Fibroblast of upper back skin (primary cell): ENCODE measurements around the gene MINDY4.

Experiments used
- DNase-seq: peaks from one replicate; pipeline ENCODE4 v3.0.0-alpha.2; 2013

Gene MINDY4

DNA sequence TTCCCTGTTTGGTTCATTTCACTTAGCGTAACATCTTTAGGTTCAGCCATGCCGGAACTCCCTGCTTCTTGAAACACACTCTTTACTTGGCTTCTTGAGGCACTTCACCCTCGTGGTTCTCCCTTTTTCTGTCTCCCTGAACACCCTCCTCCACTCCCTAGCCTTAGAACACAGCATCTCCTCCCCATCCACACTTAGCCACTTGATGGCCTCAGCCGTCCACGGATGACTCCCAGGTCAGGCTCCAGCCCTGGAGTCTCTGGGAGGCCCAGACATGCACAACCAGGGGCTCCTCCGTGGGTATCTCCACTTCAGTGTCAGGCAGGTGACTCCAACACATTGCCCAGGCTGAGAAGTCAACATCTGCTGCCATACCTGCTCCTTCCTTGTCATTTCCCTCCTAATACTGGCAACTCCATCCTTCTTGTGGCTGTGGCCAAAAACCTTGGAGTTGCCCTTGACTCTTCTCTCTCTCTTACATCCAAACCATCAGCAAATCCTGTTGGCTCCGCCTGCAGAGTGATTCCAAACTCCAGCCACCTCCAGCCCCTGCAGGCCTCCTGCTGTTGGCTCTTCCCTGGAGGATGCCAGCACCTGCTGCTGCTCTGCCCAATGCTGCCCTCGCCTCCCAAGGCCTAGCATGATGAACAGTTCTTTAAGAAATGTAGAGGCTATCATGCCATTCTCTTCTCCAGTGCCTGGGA is 27.7 kb upstream of the MINDY4 start:
- DNase-seq: peak; percentile 22

DNA sequence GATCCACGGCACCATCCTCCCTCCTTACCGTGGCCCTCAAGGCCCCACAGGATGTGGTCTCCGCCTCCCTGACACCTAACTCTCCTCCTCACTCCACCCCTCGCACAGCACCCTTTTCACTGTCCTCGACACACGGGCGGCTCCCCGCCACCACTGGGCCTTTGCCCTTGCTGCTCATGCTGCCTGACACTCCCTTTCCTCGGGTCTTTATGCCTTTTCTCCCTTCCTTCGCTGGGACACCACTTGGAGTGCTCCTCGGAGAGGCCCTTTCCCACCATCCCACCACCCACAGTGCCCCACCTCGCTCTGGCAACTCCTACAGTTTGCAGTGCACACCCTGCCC is 27.2 kb upstream of the MINDY4 start:
- no peak for DNase-seq

GRCh38 chr7:30745261-30745941 is 25.8 kb upstream of the MINDY4 start:
- no peak for DNase-seq

DNA sequence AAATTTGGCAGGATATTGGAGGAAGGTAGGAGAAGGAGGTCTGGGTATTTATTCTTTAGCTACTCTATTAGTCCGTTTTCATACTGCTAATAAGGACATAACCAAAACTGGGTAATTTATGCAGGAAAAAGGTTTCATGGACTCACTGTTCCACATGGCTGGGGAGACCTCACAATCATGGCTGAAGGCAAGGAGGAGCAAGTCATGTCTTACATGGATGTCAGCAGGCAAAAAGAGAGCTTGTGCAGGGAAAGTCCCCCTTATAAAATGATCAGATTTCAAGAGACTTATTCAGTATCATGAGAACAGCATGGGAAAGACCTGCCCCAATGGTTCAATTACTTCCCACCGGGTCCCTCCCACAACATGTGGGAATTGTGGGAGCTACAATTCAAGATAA is 21.2 kb upstream of the MINDY4 start:
- no peak for DNase-seq

- DNase-seq: peak; percentile 79
These were observed 20.2 kb upstream of the MINDY4 start for GRCh38 chr7:30750683-30751650.

DNA sequence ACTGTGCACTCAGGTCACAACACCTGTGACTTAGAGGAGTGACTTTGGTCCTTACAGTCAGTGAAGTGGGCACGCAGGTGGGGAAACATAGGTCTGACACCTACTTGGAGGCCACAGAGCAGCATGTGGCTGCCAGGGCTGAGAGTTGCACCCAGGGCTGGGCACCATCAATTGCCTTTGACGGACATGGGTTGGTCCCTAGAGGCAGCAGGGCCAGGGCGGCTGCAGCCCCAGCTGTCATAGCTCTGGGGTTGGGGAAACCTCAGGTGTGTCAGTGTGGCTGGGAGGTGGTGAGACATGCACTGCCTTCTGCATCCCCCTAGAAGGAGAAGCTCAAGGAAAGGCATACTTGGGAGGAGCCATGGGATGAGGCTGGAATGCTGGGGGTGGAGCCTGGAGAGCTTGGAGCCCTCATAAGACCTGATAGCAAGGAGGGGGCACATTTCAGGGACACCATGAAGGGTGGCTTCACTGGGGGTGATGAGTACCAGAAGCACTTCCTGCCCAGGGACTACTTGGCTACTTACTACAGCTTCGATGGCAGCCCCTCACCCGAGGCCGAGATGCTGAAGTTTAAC is 19.4 kb upstream of the MINDY4 start, which contains the start of gene INMT:
INMT (plus strand) TSS at position 440 of the 578 bp plus-strand sequence; CDS start at position 456, 16 bp downstream.
- no peak for DNase-seq

DNA sequence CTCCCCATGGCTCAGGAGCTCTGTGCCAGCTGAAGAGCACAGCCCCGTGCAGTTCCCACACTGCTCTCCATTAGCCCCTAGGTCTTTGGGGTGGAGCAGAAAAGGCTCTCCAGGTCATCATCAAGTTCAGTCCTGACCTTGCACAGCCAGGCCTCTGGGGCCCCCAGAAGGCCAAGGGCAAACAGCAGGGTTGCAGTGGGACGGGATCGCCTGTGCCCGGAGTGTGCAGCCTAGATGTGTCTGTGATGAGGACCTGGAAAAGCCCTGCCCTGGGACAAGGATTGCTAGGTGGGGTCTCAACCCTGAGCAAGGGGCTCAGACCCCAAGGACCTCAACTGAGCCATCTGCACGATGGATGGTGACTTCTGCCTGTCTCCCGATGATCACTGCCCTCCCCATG is 18.7 kb upstream of the MINDY4 start:
- no peak for DNase-seq

- peak; percentile 46 for DNase-seq
These were observed 18.2 kb upstream of the MINDY4 start for GRCh38 chr7:30752979-30753378.

DNA sequence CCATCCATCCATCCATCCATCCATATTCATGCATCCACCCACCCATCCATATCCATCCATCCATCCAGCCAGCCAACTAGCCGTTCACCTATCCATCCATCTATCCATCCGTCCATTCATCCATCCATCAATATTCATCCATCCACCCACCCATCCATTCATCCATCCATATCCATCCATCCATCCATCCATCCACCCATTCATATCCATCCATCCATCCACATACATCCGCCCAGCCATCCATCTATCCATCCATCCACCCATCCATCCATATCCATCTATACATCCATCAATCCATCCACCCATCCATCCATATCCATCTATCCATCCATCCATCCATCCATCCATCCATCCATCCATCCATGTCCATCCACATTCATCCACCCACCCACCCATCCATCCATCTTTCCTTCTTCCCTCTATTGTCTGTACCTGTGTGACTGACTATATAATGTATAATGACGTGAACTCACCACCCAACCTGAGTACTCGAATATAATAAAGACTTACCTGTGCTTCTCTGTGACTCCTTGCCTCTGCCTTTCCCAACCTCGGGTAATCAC is 16.8 kb upstream of the MINDY4 start:
- no peak for DNase-seq

DNA sequence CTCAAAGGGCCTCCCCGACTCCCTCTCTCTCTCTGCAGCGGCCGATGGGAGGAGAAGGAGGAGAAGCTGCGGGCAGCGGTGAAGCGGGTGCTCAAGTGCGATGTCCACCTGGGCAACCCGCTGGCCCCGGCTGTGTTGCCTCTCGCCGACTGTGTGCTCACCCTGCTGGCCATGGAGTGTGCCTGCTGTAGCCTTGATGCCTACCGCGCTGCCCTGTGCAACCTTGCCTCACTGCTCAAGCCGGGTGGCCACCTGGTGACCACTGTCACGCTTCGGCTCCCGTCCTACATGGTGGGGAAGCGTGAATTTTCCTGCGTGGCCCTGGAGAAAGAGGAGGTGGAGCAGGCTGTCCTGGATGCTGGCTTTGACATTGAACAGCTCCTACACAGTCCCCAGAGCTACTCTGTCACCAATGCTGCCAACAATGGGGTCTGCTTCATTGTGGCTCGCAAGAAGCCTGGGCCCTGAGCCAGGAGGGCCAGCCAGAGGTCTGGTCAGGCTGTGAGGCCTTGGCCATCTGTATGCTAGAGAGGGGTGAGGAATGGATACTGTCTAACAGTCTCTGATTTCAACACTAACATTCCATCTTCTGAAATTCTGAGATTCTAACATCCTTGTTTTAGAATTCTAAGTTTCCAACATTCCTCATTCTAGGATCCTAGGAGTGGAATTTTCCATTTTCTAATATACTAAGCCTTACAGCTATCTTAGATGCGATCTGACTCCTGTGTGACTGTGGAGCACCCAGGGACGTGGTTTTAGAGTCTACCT is 15.6 kb upstream of the MINDY4 start:
- DNase-seq: peak; percentile 41

DNA sequence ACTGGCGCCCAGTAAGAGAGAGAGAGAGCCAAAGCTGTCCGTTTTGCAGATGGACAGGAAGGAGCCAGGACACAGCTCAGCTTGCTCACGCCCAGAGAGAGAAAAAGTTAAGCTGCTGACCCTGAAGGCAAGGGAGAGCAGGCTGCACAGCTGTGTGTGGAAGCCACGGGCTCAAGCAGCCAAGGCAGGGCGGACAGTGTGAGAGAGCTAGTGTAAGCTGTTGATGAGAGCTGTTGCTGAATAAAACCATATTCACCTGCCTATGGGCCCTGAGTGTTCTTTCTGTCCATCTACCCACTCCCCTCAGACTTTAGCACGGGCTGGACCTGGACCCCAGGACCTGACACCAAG is 13.9 kb upstream of the MINDY4 start:
- DNase-seq: no peak

DNA sequence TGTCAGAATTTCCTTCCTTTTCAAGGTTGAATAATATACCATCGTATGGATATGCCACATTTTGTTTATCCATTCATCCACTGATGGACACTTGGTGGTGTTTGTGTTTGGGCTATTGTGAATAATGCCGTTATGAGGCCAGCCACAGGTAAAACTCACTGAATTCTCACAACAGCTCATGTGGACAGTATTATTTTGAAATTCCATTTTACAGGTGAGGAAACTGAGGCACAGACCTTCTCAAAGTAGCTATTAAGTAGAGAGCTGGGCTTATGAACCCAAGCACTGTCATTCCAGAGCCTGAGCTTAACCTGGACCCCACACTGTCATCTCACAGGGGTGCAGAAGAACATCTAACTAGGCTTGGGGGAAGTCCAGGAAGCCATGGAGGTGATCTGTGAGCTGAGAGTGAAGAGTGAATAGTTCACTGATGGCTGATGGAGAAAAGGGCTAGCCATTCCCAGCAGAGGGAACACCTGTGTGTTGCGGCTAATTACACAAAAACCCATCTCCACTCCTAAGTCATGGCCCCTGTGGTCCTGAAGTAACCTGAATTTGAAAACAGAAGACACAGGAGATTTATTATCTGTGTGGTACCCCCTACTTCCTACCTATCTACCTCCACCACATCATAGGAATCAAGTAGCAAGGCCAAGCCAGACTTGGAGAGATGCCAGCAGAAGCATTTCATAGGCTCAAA is 10.6 kb upstream of the MINDY4 start:
- no peak for DNase-seq

DNA sequence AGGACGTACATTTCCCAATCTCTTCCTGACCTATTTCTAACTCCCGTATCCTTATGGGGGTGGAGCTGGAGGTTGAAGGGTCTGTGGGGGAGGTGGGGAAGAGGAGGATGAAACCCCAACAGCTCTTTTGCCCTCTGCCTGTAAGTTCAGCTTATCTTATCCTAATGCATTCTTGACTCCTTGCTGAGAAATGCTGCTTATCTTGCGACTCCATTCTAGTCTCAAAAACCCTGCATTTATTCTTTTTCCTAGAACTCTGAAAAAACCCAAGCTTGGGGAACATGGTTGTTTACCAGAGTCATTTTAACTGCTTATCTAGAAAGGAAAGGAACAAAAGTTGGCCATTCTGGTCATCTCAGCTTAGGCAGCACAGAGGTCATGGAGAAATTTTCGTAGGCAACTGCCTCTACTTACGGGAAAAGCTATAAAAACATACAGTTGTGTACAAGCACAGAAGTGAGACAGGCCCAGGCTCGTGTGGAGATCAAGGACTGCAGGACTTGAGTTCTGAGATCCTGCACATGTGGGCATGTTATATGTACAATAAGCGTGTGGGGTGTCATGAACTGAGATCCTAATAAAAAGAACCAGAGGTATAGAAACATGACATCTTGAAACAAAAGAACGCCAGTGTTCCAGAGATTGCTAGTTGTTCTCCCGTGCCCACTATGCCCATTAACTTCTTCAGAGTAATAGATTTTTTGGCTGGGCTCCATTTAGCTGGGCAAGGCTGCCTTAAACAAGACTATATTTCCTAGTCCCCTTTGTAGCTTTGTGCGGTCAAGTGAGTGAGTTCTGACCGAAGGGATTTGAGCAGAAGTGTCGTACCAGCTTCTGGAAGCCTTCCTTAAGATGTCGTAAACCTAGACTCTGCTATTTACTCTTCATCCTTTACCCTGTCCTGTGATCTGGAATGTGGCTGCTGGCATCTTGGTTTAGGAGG is 9.7 kb upstream of the MINDY4 start:
- DNase-seq: no peak

DNA sequence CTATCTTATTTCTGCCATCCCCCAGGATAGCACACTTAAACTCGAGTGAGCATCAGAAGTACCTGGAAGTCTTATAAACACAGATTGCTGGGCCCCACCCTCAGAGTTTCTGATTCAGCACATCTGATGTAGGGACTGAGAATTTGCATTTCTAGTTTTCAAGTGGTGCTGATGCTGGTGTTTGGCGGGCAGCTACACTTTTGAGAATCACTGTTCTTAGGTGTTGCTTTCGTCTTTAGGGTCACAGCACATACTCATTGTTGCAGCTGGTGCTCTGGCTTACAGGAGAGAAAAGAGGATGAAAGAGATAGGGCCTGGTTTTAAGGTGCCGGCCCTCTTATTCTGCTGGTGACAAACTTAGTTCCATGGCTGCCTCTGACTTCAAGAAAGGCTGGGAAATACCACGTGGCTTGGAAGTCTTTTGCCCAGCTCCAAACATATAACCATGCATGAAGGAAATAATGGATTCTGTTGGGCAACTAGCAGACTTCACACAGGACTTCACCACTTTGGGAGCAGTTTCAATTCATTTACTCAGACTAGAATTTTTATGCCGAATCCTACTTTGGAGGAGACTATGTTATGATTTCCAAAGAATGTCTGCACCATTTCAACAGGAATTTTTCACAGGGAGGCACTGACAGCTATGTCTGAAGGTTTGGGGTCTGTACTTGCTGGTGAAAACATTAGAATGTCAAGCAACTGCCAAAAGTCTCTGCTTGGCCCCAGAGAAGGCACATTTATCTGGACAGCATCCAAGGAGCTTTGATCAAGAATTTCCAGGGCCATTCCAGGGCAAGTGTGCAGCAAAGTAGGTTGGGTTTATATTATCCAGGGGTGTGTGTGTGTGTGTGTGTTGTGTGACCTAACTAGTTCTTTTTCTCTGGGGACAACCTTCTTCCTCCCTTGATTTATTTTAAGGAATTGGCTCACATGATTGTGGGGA is 6.9 kb upstream of the MINDY4 start:
- DNase-seq: peak; percentile 91

DNA sequence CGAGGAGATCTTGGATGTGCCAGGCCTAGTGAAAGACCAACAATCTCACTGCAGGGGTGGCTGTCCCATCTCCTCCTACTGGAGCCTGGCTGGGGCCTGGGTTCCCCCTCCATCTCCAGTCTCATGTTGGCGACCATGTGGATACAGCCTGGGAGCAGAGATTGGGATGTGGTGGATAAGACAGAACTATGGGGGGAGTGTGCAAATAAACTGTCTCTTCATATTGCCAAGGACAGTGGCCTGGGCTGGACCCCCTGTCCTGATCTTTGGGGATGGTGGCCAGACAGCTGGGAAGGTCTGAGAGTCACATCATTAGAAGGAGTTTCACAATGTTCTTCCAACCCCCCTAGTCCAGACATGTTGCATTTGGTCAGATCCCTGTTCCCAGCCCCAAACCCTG is 5.8 kb upstream of the MINDY4 start:
- DNase-seq: no peak

GRCh38 chr7:30770845-30771173 is 408 bp upstream of the MINDY4 start:
- DNase-seq: no peak

DNA sequence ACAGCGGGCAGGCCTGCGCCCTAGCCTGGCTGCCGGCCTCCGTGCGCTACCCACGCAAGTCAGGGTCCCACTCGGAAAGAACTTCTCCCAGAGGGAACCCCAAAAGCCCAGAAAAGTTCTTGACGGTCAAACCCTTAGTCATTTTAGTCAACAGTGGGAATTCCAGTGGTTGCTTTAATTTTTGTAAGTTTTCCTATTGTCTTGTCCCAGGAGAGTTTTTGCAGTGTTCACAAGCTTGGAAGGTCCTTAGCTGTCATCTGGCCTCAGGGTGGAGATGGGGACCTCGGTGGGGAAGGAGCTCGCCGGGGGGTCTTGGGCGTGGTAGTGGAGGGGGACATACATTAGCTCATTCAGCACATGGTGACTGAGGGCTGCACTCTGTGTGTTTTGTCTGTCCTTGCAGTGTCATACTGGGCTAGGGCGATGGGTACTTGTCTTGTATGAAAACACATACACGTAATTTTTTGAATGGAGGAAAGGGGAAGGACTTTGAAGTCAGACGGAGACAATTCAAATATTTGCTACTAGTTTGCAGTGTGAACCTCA is 736 bp downstream of the MINDY4 start:
- no peak for DNase-seq

GRCh38 chr7:30772984-30773383 is 1.8 kb downstream of the MINDY4 start:
- DNase-seq: no peak

DNA sequence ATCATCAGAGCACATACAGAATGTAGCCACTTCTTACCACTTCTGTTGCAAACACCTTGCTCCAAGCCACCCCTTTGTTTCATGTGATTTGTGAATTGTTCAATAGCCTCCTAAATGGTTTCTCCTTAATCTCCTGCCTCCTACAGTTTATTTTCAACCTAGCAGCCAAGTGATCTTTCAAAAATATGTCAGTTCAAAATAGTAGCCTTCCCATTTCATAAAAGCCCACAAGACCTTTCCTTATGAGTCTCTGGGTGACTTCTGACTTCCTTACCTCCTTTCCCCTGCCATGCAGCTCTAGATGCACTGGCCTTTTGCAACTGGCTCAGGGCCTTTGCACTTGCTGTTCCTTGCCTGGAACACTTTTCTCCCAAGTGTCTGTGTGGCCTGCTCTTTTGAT is 4.8 kb downstream of the MINDY4 start:
- no peak for DNase-seq
